Prostate gland (tissue), 2 donors: ENCODE data around the gene TTC34. TPM values are rescaled to one million over a fixed set of nuclear protein-coding genes. Genes with fewer than 3 reads are reported as not detected.

Experiments
- DNase-seq: peaks from one replicate; pipeline ENCODE4 v3.0.0-alpha.2; 2019; ENCODE audit warnings: low spot score
- H3K27ac ChIP-seq, 2 donors: fragments of 200-600 bp; sonication (generic); 2 replicates each; pipeline ENCODE4 v1.5.1; 2017 to 2019
- H3K27me3 ChIP-seq: fragments of 200-600 bp; sonication (generic); replicated peaks from 2 replicates; pipeline ENCODE4 v1.5.1; 2019; ENCODE audit not compliant: insufficient read depth
- H3K36me3 ChIP-seq, 2 donors: fragments of 200-600 bp; sonication (generic); 1 replicate in 1 of 2; 2 replicates in 1 of 2; pipeline versions ENCODE4 v1.5.1 to v1.8.1; 2017 to 2019
- H3K4me1 ChIP-seq: fragments of 200-600 bp; sonication (generic); replicated peaks from 2 replicates; pipeline ENCODE4 v1.5.1; 2019
- H3K4me3 ChIP-seq, 2 donors: fragments of 200-600 bp; sonication (generic); 2 replicates each; pipeline ENCODE4 v1.5.1; 2017 to 2019
- H3K9me3 ChIP-seq: fragments of 200-600 bp; sonication (generic); 2 replicates; pipeline ENCODE4 v1.5.1; 2017
- POLR2A ChIP-seq: fragments of 450-650 bp; IDR thresholded peaks from one replicate; pipeline ENCODE4 v1.6.1; 2016; ENCODE audit warnings: antibody characterized with exemption, mild to moderate bottlenecking
- POLR2AphosphoS5 ChIP-seq: sonication (generic); formaldehyde crosslinking; IDR thresholded peaks from one replicate; pipeline ENCODE4 v1.6.1; 2017; ENCODE audit warnings: antibody characterized with exemption
- WGBS: methylation state at CpG from one replicate; pipeline ENCODE4 v1.1.5; 2018; 5-methylcytosine and 5-hydroxymethylcytosine counted together
- intact Hi-C: fragments of 100-400 bp; cut with DNase I; formaldehyde crosslinking; loops from one replicate; pipeline ENCODE4 v1.14.2; 2022
- total RNA-seq, 2 donors: library from RNA; depleted of rRNA; stranded (reverse); fragments of >200 nt; gene quantifications; one replicate each; pipeline ENCODE4 v1.1.0, GENCODE V29; 2016
- TF ChIP-seq, protein P1 (sequence below), 4 experiments: fragments of 200-600 bp in 2 of 4; fragments of 450-650 bp in 2 of 4; sonication (generic) in 2 of 4; IDR thresholded peaks; 1 replicate in 3 of 4; 2 replicates in 1 of 4; pipeline ENCODE4 v1.5.1; 2016 to 2019; ENCODE audit warnings: antibody characterized with exemption in 4 of 4, mild to moderate bottlenecking in 2 of 4, moderate library complexity in 2 of 4

Gene TTC34
- total RNA-seq, 2 donors from 2014 or later, result 0.32 to 1.2 TPM

DNA sequence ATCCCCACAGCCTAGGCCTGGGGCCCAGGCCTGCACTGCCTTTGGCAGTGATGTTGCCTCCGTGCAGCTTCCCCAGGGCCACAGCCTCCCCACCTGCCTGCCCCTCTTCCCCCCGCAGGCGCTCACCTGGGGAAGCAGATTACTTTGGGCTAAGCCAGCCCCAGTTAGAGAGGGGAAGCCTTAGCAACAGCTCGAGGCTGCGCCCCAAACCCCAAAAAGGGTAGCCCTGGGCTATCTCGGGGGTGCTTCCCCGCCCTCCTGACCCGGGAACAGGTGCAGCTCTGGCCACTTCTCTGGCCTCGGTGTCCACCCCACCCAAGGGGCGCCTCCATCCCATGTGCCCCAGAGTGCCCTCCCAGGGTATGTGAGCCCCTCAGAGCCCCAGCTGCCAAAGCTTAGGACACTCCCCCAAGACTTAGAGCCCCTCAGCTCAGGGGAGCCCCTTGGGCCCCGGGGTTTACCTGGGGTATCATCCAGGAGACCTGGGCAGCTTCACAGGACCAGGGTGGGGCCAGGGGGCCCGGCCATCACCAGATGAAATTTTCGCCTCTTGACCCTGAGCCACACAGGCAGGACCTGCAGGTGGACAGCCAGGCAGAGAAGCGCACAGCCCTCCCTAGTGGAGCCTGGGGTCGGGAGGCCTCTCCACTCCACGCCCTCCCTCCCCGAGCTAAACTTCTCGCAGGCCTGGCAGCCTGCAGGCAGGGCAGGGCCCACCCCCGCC, 3.3 kb upstream of the TTC34 start:
- peaks cover 42% of the 10 kb centered on the region for H3K27me3 ChIP-seq
- no peaks in the 10 kb centered on the region for H3K4me1 ChIP-seq
- no peak overlapping the region for H3K27ac ChIP-seq
- intact Hi-C loops, result no loop called here
- WGBS, result 80% methylated on average over 16 of the region's 19 CpGs
- no peaks in the 10 kb centered on the region for H3K36me3 ChIP-seq
- TF ChIP-seq POLR2AphosphoS5 (no peak), POLR2A (no peak)
- TF ChIP-seq, protein P1, sequence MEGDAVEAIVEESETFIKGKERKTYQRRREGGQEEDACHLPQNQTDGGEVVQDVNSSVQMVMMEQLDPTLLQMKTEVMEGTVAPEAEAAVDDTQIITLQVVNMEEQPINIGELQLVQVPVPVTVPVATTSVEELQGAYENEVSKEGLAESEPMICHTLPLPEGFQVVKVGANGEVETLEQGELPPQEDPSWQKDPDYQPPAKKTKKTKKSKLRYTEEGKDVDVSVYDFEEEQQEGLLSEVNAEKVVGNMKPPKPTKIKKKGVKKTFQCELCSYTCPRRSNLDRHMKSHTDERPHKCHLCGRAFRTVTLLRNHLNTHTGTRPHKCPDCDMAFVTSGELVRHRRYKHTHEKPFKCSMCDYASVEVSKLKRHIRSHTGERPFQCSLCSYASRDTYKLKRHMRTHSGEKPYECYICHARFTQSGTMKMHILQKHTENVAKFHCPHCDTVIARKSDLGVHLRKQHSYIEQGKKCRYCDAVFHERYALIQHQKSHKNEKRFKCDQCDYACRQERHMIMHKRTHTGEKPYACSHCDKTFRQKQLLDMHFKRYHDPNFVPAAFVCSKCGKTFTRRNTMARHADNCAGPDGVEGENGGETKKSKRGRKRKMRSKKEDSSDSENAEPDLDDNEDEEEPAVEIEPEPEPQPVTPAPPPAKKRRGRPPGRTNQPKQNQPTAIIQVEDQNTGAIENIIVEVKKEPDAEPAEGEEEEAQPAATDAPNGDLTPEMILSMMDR (IDR thresholded peaks at IDR 0.05), result no peak
- no peaks in the 10 kb centered on the region for H3K9me3 ChIP-seq
- DNase-seq, result no peak
- no peak overlapping the region for H3K4me3 ChIP-seq

DNA sequence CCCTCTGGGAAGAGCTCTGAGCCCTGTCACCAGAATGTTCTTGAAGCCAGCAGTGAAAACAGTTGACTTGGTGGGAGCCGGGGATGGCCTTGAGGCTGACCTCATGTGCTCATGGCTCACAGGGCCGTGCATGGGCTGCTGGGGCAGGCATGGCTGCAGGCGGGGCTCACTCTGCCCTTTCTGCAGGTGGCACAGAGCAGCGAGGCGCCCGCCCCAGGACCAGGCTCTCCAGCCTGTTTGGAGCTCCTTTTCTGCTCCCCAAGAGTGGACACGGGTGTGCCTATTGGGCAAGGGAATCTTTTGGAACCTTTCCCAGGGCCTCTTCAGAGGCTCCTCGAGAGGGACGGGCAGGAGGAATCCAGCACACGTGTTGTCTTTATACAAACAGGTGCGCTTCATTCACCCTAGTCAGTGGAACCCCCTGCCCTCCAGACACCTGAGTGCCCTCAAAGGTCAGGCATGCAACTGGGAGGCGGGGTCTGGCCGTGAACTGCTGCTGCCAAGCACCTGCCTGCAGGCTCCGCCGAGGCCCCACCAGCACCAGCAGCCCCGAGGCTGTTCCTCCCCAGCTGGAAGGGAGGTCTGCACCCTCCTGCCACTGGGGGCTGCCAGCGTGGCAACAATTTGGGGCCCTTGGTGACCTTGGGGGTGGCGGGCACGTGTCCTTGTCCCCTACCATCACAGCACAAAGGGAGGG, 2.6 kb upstream of the TTC34 start:
- Histone ChIP-seq H3K4me1 (no peaks in the 10 kb centered on the region), H3K27me3 (peaks cover 39% of the 10 kb centered on the region), H3K36me3 (no peaks in the 10 kb centered on the region), H3K27ac (no peak overlapping the region), H3K4me3 (no peak overlapping the region), H3K9me3 (no peaks in the 10 kb centered on the region)
- intact Hi-C loops, result no loop called here
- no peak for DNase-seq
- WGBS, result 79% methylated on average over 14 of the region's 19 CpGs
- TF ChIP-seq, protein P1 (IDR thresholded peaks at IDR 0.05), result no peak
- no peak for TF ChIP-seq POLR2A
- no peak for TF ChIP-seq POLR2AphosphoS5

DNA sequence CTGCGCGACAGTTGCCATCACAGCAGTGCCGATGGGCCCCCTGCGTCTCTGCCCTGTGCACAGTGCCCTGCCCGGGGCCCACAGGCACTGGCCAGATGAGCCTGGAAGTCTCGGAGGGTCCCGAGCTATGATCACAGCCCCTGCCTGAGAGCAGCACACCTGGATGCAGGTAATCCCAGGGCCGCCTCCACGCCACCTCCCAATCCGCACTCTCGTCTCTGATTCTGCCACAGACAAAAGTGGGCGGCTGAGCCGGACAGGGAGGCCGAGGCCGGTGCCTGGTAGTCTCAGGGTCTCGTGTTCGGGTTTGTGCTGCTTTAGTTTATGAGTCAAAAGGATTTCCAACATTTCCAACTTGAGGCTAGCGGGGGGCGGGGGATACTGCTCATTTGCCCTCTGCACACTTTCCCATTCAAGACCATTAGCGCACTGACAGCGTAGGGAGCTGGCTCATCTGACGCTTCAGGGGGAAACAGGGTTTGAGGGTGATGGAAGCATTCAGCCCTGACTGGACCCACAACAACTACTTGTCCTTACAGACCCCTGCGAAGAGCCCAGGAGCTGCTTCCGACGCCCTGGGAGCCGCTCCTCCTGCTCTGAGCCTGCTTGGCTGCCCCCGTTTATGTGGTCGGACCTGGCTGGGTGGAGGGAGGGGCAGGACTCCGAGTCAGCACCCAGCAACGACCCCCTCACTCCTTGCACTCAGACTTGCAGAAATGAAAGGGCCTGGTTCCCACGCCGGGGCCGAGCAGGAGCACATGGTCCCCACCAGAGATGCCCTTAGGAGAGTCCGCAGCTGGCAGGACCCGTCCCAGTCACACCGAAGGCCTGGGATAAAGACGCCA, 1.8 kb upstream of the TTC34 start:
- H3K27ac ChIP-seq, result no peak overlapping the region
- no peak for DNase-seq
- intact Hi-C loops, result no loop called here
- H3K36me3 ChIP-seq, result no peaks in the 10 kb centered on the region
- H3K4me1 ChIP-seq, result no peaks in the 10 kb centered on the region
- 86% methylated on average over 33 of the region's 37 CpGs for WGBS
- TF ChIP-seq POLR2A, result no peak
- TF ChIP-seq, protein P1 (IDR thresholded peaks at IDR 0.05), result no peak
- TF ChIP-seq POLR2AphosphoS5, result no peak
- H3K4me3 ChIP-seq, result no peak overlapping the region
- H3K27me3 ChIP-seq, result peaks cover 34% of the 10 kb centered on the region
- no peaks in the 10 kb centered on the region for H3K9me3 ChIP-seq

DNA sequence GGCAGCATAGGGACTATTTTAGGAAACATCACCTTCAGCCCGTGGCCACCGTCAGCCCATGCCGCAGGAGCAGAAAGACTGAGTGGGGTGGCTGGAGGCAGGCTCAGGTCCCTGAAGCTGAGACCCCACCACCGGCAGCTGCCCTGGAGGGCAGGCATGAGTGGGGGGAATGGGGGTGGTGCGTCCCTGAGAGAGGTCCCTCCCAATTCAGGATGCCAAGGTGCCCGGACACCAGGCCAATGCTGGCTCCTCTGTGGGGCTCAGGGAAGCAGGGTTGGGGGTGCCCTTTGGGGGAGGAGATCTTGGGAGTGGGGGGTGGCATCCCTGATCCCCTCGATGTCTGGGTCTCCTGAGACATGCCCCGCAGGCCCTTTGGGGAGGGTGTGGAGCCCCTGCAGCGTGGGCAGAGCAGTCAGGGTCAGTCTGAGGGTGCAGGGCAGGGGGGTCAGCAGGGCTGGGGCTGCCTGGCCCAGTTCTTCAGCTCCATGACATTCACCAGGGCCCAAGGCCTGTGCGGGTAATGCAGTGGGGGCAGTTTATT, 998 bp upstream of the TTC34 start:
- Histone ChIP-seq H3K4me3 (no peak overlapping the region), H3K36me3 (no peaks in the 10 kb centered on the region), H3K4me1 (no peaks in the 10 kb centered on the region), H3K9me3 (no peaks in the 10 kb centered on the region), H3K27me3 (peaks cover 28% of the 10 kb centered on the region), H3K27ac (no peak overlapping the region)
- no peak for DNase-seq
- intact Hi-C loops, result no loop called here
- TF ChIP-seq, protein P1 (IDR thresholded peaks at IDR 0.05), result no peak
- TF ChIP-seq POLR2AphosphoS5 (no peak), POLR2A (no peak)
- WGBS, result 87% methylated on average over 10 of the region's 10 CpGs
